Measurements from ENCODE around the gene ZNF496. TPM values are rescaled to one million over a fixed set of nuclear protein-coding genes. Genes with fewer than 3 reads are reported as not detected.

The ZNF496 gene
- total and polyA plus RNA-seq, 2 of the 13 experiments (the other 11 are each of a cell fraction or from before 2014, with no cell fraction given) = 14.8 to 18.6 TPM

DNA sequence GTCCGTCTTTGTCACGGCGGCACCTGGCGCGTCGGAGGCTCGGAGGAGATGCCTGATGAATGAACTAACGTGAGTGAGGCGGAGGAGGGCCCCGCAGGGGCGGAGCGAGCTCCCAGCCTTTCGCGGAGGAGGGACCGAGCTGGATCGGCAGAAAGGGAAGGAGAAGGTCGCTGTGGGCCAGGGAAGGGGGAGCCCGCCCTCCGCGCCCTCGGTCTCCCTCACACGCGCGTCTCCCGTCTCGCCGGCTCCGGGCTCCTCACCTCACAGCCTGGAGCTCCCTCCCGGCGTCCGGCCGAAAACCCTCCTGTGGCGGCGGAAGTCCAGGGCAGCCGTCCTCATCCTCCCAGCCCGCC lies 519 bp downstream of the ZNF496 start (continued):
- TF ChIP-seq, protein P1, sequence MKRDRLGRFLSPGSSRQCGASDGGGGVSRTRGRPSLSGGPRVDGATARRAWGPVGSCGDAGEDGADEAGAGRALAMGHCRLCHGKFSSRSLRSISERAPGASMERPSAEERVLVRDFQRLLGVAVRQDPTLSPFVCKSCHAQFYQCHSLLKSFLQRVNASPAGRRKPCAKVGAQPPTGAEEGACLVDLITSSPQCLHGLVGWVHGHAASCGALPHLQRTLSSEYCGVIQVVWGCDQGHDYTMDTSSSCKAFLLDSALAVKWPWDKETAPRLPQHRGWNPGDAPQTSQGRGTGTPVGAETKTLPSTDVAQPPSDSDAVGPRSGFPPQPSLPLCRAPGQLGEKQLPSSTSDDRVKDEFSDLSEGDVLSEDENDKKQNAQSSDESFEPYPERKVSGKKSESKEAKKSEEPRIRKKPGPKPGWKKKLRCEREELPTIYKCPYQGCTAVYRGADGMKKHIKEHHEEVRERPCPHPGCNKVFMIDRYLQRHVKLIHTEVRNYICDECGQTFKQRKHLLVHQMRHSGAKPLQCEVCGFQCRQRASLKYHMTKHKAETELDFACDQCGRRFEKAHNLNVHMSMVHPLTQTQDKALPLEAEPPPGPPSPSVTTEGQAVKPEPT (CRISPR knock-in tag; IDR thresholded peaks at IDR 0.05; ENCODE audit: low read depth) = no peak
- TF ChIP-seq, protein P2, sequence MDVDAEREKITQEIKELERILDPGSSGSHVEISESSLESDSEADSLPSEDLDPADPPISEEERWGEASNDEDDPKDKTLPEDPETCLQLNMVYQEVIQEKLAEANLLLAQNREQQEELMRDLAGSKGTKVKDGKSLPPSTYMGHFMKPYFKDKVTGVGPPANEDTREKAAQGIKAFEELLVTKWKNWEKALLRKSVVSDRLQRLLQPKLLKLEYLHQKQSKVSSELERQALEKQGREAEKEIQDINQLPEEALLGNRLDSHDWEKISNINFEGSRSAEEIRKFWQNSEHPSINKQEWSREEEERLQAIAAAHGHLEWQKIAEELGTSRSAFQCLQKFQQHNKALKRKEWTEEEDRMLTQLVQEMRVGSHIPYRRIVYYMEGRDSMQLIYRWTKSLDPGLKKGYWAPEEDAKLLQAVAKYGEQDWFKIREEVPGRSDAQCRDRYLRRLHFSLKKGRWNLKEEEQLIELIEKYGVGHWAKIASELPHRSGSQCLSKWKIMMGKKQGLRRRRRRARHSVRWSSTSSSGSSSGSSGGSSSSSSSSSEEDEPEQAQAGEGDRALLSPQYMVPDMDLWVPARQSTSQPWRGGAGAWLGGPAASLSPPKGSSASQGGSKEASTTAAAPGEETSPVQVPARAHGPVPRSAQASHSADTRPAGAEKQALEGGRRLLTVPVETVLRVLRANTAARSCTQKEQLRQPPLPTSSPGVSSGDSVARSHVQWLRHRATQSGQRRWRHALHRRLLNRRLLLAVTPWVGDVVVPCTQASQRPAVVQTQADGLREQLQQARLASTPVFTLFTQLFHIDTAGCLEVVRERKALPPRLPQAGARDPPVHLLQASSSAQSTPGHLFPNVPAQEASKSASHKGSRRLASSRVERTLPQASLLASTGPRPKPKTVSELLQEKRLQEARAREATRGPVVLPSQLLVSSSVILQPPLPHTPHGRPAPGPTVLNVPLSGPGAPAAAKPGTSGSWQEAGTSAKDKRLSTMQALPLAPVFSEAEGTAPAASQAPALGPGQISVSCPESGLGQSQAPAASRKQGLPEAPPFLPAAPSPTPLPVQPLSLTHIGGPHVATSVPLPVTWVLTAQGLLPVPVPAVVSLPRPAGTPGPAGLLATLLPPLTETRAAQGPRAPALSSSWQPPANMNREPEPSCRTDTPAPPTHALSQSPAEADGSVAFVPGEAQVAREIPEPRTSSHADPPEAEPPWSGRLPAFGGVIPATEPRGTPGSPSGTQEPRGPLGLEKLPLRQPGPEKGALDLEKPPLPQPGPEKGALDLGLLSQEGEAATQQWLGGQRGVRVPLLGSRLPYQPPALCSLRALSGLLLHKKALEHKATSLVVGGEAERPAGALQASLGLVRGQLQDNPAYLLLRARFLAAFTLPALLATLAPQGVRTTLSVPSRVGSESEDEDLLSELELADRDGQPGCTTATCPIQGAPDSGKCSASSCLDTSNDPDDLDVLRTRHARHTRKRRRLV (CRISPR knock-in tag; IDR thresholded peaks at IDR 0.05) = peak; percentile 77; the same call in 1 of the 2 replicates
- TF ChIP-seq ARID2 (CRISPR knock-in tag; IDR thresholded peaks at IDR 0.05; ENCODE audit: borderline replicate concordance) = no peak
- TF ChIP-seq STAG1 (CRISPR knock-in tag; IDR thresholded peaks at IDR 0.05) = no peak
- no peak for TF ChIP-seq ZNF83 (CRISPR knock-in tag; IDR thresholded peaks at IDR 0.05; ENCODE audit: borderline replicate concordance)
- TF ChIP-seq SYNCRIP (IDR thresholded peaks at IDR 0.05; ENCODE audit: insufficient read depth, low read depth, low read length) = no peak
- TF ChIP-seq ZNF207 (IDR thresholded peaks at IDR 0.05; ENCODE audit: borderline replicate concordance) = no peak
- TF ChIP-seq ZNF816 (CRISPR knock-in tag; IDR thresholded peaks at IDR 0.05; ENCODE audit: borderline replicate concordance) = no peak
- TF ChIP-seq ZBTB38 (CRISPR knock-in tag; IDR thresholded peaks at IDR 0.05) = no peak
- no peak for TF ChIP-seq ZNF546 (CRISPR knock-in tag; conservative IDR thresholded peaks at IDR 0.05)
- no peak for TF ChIP-seq ZNF660 (CRISPR knock-in tag; IDR thresholded peaks at IDR 0.05; ENCODE audit: borderline replicate concordance, low read depth)
- TF ChIP-seq, protein P3, sequence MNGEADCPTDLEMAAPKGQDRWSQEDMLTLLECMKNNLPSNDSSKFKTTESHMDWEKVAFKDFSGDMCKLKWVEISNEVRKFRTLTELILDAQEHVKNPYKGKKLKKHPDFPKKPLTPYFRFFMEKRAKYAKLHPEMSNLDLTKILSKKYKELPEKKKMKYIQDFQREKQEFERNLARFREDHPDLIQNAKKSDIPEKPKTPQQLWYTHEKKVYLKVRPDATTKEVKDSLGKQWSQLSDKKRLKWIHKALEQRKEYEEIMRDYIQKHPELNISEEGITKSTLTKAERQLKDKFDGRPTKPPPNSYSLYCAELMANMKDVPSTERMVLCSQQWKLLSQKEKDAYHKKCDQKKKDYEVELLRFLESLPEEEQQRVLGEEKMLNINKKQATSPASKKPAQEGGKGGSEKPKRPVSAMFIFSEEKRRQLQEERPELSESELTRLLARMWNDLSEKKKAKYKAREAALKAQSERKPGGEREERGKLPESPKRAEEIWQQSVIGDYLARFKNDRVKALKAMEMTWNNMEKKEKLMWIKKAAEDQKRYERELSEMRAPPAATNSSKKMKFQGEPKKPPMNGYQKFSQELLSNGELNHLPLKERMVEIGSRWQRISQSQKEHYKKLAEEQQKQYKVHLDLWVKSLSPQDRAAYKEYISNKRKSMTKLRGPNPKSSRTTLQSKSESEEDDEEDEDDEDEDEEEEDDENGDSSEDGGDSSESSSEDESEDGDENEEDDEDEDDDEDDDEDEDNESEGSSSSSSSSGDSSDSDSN (CRISPR knock-in tag; IDR thresholded peaks at IDR 0.05) = peak; percentile 75
- TF ChIP-seq FOXC1 (CRISPR knock-in tag; IDR thresholded peaks at IDR 0.05; ENCODE audit: borderline replicate concordance) = no peak
- TF ChIP-seq ZNF180 (CRISPR knock-in tag; IDR thresholded peaks at IDR 0.05; ENCODE audit: borderline replicate concordance, low read depth) = no peak
- TF ChIP-seq TMF1 (CRISPR knock-in tag; IDR thresholded peaks at IDR 0.05; ENCODE audit: low read depth) = no peak
- TF ChIP-seq POLR2AphosphoS2 (IDR thresholded peaks at IDR 0.05; ENCODE audit: low read depth, low read length) = no peak
- no peak for TF ChIP-seq ZFP1 (CRISPR knock-in tag; IDR thresholded peaks at IDR 0.05)
- no peak; the same call in 2 of the 3 replicates for TF ChIP-seq MXI1 (IDR thresholded peaks at IDR 0.05; ENCODE audit: borderline replicate concordance, low read depth, low read length)
- no peak for TF ChIP-seq ZSCAN29 (CRISPR knock-in tag; conservative IDR thresholded peaks at IDR 0.05)
- TF ChIP-seq, protein P4, sequence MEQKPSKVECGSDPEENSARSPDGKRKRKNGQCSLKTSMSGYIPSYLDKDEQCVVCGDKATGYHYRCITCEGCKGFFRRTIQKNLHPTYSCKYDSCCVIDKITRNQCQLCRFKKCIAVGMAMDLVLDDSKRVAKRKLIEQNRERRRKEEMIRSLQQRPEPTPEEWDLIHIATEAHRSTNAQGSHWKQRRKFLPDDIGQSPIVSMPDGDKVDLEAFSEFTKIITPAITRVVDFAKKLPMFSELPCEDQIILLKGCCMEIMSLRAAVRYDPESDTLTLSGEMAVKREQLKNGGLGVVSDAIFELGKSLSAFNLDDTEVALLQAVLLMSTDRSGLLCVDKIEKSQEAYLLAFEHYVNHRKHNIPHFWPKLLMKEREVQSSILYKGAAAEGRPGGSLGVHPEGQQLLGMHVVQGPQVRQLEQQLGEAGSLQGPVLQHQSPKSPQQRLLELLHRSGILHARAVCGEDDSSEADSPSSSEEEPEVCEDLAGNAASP (CRISPR knock-in tag; IDR thresholded peaks at IDR 0.05; ENCODE audit: borderline replicate concordance) = no peak
